Inflammatory macrophage (primary cell): ENCODE measurements around the gene LSM14A.
"Not testable (repeated sequence)": the region's sequence is repeated elsewhere in the genome, so short reads cannot be mapped to it uniquely, and the experiment has no call there.

ENCODE experiments used
- DNase-seq, 2 donors: peaks; one replicate each; pipeline ENCODE4 v3.0.0-alpha.2; 2020 to 2022

The LSM14A gene

DNA sequence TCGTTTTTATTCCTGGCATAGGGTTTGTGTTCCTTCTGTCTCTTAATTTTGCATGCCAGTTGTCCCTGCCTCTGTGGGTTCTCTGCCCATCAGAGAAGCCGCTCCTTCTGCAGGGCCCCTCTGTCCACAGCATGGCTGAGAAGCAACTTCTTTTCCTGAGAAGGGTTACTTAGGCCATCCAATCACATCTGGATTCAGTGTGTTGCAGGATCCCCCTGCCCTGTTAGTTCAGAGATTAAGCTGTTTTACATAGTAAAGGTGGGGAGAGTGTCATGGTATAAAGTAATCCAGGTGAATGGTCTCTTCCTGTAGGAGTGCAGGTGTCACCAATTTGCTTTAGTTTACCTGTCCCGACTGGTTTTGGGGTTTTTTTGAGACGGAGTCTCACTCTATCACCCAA, 59.1 kb downstream of the LSM14A start:
- no peak for DNase-seq

- peak; percentile 71 to 82 for DNase-seq
These were observed 60.5 kb downstream of the LSM14A start for GRCh38 chr19:34232566-34233481.

DNA sequence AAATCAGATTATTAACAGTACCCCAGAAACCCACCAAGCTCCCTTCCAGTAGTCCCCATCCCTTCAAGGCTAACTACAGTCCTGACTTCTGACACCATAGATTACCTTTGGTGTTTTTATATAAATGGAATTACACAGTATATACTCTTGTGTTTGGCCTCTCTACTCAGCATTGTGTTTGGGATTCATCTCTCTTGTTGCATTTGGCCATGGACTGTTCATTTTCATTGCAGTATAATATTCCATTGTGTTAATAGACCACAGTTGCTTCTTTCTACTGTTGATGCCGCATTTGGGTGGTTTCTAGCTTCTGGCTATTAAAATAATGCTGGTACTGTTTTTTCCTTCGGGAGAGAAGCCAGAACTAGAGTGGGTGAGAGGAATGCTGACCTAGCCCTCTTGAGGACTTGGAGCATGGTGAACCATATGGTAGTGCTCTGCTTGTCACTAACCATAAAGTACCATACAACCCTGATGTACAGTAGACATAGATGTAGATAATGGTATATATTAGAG, 63.2 kb downstream of the LSM14A start:
- DNase-seq: no peak

- no peak for DNase-seq
These were observed 64.0 kb downstream of the LSM14A start for GRCh38 chr19:34236035-34236987.

DNA sequence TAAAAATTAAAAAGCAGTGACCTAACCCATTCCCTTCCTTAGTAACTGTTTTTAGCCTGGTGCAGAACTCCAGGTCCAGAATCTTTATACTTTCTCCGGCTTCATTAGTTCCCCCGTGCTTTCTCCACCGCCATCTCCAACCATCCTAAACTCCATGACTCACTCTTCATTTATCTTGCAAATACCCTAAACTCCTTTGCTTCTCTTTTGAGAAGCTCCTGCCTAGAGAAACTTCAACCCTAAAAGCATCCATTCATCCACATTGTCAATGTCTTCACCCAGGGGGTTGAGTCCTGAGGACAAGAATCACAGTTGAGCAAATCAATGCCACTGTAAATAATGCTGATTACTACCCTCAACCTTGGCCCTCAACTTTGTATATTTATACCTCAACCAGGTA, 65.0 kb downstream of the LSM14A start:
- no peak for DNase-seq

DNA sequence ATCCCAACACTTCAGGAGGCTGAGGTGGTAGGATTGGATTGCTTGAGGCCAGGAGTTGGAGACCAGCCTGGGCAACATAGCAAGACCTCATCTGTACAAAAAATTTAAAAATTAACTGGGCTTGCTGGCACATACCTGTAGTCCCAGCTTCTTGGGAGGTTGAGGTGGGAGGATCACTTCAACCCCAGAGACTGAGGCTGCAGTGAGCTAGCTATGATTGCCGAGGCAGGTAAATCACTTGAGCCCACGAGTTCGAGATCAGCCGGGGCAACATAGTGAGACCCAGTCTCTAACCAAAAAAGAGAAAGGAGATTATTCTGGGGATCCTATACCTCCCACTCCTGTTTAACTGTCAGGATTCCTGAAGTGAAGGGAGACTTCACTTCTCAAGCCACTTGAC, 65.6 kb downstream of the LSM14A start:
- DNase-seq: no peak

GRCh38 chr19:34241513-34242337, 69.4 kb downstream of the LSM14A start:
- no peak for DNase-seq

DNA sequence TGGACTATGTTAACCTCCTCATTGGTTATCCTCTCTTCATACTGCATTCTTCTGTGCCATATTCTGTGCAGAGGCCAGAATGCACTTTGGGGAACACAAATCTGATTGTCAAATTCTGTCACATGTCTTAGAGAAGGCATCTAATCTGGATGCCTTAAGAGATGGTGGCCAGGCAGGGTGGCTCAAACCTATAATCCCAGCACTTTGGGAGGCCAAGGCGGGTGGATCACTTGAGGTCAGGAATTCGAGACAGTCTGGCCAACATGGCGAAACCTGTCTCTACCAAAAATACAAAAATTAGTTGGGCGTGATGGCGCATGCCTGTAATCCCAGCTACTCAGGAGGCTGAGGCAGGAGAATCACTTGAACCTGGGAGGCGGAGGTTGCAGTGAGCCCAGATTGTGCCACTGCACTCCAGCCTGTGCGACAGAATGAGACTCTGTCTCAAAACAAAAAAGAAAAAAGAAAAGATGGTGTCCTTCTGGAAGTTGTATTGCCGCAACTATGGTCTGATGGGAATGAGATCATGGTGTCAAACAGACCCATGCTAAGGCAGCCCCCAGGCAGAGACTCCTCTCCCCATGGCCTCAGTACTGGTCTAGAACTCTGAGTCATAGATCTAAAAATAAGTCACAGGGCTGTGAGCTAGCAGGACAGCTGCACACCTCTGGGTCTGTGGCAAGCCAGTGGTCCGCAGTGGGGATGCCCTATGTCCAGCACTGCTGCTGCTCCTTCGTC, 71.0 kb downstream of the LSM14A start:
- not testable (repeated sequence) for DNase-seq

DNA sequence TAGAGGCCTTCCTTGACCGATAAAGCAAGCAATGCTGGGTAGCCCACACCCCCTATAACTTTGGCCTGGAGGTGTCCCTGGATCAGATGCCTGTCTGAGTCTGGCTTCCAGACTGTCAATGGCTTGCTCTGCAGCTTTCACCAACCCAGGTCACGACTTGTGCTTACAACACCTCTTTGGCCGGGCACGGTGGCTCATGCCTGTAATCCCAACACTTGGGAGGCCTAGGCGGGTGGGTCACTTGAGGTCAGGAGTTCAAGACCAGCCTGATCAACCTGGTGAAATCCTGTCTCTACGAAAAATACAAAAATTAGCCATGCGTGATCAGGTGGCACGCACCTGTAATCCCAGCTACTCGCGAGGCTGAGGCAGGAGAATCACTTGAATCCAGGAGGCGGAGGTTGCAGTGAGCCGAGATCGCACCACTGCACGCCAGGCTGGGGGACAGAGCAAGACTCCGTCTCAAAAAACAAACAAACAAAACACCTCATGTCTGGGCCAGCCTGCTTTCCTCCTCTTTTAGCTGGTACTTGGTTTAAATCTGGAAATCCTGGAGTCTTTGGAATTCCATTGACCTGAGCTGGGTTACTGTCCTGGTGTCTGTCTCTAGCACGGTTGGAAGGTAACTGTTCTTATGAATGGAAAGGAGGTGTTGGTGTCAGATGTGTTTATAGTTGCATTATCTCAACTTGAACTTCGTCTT, 71.7 kb downstream of the LSM14A start:
- no peak for DNase-seq

DNA sequence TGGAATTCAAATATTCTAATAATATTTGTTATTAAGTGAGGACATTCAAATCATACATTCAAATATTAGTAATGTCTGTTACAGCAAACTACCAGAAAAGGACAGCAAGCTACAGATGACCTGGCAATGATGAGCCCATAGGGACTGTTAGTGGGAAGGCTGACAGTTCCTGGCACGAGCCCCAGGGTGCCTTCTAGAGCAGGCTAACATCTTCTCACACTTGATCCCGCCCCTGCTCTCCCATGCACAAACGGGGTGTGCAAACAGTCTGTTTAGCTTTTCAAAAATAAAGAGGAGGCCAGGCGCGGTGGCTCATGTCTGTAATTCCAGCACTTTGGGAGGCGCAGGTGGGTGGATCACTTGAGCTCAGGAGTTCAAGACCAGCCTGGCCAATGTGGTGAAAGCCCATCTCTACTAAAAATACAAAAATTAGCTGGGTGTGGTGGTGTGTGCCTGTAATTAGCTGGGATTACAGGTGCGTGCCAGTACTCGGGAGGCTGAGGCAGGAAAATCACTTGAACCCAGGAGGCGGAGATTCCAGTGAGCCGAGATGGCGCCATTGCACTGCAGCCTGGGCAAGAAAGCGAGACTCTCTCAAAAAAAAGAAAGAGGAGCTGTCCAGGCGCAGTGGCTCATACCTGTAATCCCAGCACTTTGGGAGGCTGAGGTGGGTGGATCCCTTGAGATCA, 72.5 kb downstream of the LSM14A start:
- DNase-seq: no peak

GRCh38 chr19:34246340-34246739, 74.0 kb downstream of the LSM14A start:
- no peak for DNase-seq

DNA sequence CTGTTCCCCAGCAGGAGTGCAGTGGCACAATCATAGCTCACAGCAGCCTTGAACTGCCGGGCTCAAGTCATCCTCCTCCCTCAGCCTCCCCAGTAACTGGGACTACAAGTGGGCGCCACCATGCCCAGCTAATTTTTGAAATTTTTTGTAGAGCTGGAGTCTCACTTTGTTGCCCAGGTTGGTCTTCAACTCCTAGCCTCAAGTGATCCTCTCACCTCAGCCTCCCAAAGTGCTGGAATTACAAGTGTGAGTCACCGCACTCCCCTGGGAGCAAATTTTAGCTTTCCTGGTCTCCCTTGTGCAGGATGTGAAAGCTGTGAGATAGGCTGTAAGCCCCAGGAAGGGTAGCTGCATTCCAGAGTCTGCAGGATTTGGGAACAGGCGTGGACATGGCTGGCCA, 76.6 kb downstream of the LSM14A start:
- no peak for DNase-seq

- DNase-seq: not testable (repeated sequence)
These were observed 80.9 kb downstream of the LSM14A start for GRCh38 chr19:34253167-34253566.

DNA sequence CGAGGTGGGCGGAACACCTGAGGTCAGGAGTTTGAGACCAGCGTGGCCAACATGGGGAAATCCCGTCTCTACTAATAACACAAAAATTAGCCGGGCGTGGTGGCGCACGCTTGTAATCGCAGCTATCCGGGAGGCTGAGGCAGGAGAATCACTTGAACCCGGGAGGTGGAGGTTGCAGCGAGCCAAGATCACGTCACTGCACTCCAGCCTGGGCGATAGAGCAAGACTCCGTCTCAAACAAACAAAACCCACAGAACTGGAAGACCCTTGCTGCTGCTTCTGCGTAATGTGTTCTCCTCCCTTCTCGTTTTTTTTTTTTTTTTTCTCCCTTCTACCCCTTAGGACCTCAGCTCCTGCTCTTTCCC, 81.4 kb downstream of the LSM14A start:
- not testable (repeated sequence) for DNase-seq

GRCh38 chr19:34254046-34254697, 81.9 kb downstream of the LSM14A start, which contains the start of gene GARRE1:
Gene GARRE1, plus strand, starts transcription at chr19:34254554. Its CDS starts 45,920 bp downstream, at chr19:34300474.
- peak; percentile 61 to 75 for DNase-seq

- peak in 1 of 2 donors; percentile 35 for DNase-seq
These were observed 82.6 kb downstream of the LSM14A start for GRCh38 chr19:34254698-34255432.

DNA sequence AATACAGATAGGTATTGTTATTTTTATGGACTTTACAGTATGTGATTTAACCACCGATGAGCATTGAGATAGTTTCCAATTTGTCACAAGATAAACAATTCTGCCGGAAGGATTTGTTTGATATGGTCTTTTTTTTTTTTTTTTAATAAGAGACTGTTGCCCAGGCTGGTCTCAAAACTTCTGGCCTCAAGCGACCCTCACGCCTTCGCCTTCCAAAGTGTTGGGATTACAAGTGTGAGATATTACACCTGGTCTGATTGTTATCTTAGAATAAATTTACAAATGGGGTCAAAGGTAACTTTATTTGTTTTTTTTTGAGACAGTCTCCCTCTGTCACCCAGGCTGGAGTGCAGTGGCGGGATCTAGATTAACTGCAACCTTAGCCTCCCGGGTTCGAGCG, 83.2 kb downstream of the LSM14A start:
- DNase-seq: no peak

- no peak for DNase-seq
These were observed 84.7 kb downstream of the LSM14A start for GRCh38 chr19:34256835-34257558.
